GM12801 (cell line): ENCODE data around the gene NEK10.

ENCODE experiments used
- TF ChIP-seq, protein P1 (sequence below): IDR thresholded peaks from one replicate; pipeline ENCODE4 v1.5.1; 2011; ENCODE audit warnings: control low read depth; ENCODE audit not compliant: insufficient read length; ENCODE audit errors: extremely low read depth

The NEK10 gene

DNA sequence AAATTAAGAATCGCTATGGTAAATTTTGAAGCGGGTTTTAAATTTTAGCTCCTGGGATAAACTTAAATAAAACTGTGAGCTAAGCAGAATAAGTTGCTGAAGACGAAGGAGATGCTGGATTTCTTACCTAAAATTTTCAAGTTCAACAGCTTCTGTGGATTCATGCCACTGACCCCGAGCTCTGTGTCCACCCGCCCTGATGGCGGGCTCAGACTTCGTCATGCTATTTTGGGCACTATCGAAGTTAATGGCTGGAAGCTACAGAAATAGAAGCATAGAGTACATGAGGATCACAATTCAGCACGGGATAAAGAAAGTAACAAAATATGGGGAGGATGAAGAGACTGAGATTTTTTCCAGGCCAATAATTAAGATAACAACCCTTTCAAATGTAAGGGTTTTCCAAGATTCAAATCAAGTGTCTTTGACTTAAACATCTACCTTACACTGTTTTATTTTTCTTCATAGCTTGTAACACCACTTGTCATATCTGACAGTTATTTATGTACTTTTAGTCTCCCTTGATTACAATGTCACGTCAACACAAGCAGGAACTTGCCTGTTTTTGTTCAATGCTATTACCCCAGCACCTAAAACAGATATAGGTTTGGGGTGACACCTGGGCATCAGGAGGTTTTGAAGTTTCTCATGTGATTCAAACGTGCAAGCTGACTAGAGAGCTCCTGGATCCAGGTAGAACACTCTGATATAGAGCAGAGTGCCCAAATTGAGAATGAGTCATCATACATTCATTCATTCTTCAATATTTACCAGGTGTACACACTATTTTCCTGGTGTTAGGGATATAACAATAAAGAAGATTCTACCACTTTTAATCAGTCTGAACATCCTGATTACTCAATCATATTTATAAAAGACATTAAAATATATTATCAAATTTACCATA lies 23.0 kb downstream of the NEK10 start:
- TF ChIP-seq, protein P1, sequence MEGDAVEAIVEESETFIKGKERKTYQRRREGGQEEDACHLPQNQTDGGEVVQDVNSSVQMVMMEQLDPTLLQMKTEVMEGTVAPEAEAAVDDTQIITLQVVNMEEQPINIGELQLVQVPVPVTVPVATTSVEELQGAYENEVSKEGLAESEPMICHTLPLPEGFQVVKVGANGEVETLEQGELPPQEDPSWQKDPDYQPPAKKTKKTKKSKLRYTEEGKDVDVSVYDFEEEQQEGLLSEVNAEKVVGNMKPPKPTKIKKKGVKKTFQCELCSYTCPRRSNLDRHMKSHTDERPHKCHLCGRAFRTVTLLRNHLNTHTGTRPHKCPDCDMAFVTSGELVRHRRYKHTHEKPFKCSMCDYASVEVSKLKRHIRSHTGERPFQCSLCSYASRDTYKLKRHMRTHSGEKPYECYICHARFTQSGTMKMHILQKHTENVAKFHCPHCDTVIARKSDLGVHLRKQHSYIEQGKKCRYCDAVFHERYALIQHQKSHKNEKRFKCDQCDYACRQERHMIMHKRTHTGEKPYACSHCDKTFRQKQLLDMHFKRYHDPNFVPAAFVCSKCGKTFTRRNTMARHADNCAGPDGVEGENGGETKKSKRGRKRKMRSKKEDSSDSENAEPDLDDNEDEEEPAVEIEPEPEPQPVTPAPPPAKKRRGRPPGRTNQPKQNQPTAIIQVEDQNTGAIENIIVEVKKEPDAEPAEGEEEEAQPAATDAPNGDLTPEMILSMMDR: no peak

- TF ChIP-seq, protein P1: no peak
Measured at GRCh38 chr3:27345493-27345892, 23.7 kb downstream of the NEK10 start.

GRCh38 chr3:27345045-27345444 lies 24.1 kb downstream of the NEK10 start:
- TF ChIP-seq, protein P1: no peak

- TF ChIP-seq, protein P1: no peak
Measured at GRCh38 chr3:27344192-27344591, 25.0 kb downstream of the NEK10 start.

DNA sequence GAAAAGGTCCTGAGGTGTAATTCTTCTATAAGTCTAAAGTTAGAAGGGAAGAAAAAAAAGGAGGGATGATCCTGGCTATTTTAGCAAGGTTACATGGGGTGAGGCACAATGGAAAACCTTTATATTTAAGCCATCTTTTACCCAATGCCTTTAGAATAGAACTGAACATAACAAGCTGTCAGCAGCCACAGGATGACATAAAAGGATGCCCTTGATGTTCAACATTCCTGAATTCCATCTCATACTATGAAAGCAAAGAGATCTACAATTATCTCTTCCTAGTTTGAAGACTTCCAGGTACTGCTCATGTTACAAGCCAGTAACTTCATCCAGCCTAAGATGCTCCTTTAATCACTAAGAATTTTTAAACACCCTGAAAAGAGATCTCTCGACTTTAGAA lies 26.9 kb downstream of the NEK10 start:
- TF ChIP-seq, protein P1: no peak

DNA sequence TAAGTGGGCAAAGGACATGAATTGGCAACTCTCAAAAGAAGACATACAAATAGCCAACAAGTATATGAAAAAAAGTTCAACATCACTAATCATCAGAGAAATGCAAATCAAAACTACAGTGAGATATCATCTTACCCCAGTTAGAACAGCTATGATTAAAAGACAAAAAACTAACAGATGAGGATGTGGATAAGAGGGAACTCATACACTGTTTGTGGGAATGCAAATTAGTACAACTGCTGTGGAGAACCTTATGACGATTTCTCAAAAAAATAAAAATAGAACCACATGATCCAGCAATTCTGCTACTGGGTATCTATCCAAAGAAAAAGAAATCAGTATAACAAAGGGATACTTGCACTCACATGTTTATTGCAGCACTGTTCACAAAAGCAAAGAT lies 28.6 kb downstream of the NEK10 start:
- TF ChIP-seq, protein P1: no peak

- TF ChIP-seq, protein P1: no peak
Measured at GRCh38 chr3:27335571-27335970, 33.6 kb downstream of the NEK10 start.
